Measurements from ENCODE around the gene MEIOB.

MEIOB gene

DNA sequence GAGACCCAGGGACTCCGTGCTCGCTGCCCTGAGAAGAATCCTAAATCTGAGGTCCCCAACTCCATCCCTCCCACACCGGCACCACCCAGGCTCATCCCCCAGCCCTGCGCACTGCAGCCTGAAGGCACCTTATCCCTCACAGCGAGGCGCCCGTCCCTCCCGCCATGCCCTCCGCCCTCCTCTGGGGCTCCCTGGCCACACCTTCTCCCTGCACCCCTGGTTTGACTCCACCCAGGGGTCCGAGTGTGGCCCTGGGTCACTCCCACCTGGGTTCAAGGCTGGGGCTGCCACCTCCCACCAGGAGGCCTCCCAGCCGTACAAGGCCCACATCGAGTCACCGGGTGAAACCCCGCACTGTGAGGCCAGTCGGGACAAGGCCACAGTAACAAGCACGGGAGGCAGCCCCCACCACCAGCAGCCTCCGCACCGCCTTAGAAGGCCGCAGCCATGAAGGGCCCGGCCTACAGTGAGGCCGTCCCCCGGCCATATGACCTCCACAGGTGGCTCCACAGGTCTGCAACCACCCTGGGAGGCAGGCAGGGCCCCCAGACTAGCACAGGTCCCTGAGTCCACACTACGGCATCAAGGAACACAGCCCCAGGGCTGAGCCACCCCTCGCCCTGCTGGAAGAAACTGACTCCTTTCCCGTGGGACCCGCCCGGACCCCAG, 53.6 kb downstream of the MEIOB start (continued):
- TF ChIP-seq, protein P1, sequence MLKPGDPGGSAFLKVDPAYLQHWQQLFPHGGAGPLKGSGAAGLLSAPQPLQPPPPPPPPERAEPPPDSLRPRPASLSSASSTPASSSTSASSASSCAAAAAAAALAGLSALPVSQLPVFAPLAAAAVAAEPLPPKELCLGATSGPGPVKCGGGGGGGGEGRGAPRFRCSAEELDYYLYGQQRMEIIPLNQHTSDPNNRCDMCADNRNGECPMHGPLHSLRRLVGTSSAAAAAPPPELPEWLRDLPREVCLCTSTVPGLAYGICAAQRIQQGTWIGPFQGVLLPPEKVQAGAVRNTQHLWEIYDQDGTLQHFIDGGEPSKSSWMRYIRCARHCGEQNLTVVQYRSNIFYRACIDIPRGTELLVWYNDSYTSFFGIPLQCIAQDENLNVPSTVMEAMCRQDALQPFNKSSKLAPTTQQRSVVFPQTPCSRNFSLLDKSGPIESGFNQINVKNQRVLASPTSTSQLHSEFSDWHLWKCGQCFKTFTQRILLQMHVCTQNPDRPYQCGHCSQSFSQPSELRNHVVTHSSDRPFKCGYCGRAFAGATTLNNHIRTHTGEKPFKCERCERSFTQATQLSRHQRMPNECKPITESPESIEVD (tag by site-specific recombination; IDR thresholded peaks at IDR 0.05), result no peak
- TF ChIP-seq ZNF707 (tag by site-specific recombination; IDR thresholded peaks at IDR 0.05) (no peak), ZNF274 (IDR thresholded peaks at IDR 0.05; ENCODE audit: low read length) (no peak), ZNF274 (tag by site-specific recombination; IDR thresholded peaks at IDR 0.05; ENCODE audit: borderline replicate concordance) (no peak), ZFP41 (tag by site-specific recombination; IDR thresholded peaks at IDR 0.05; ENCODE audit: borderline replicate concordance) (no peak), ZNF664 (tag by site-specific recombination; IDR thresholded peaks at IDR 0.05) (no peak), ZNF580 (tag by site-specific recombination; IDR thresholded peaks at IDR 0.05) (no peak), ZNF398 (tag by site-specific recombination; IDR thresholded peaks at IDR 0.05) (no peak), ZNF560 (tag by site-specific recombination; IDR thresholded peaks at IDR 0.05; ENCODE audit: borderline replicate concordance) (no peak), ZNF112 (tag by site-specific recombination; IDR thresholded peaks at IDR 0.05) (no peak), ZNF175 (tag by site-specific recombination; IDR thresholded peaks at IDR 0.05) (no peak), ZNF513 (tag by site-specific recombination; IDR thresholded peaks at IDR 0.05) (no peak)
- TF ChIP-seq, protein P2, sequence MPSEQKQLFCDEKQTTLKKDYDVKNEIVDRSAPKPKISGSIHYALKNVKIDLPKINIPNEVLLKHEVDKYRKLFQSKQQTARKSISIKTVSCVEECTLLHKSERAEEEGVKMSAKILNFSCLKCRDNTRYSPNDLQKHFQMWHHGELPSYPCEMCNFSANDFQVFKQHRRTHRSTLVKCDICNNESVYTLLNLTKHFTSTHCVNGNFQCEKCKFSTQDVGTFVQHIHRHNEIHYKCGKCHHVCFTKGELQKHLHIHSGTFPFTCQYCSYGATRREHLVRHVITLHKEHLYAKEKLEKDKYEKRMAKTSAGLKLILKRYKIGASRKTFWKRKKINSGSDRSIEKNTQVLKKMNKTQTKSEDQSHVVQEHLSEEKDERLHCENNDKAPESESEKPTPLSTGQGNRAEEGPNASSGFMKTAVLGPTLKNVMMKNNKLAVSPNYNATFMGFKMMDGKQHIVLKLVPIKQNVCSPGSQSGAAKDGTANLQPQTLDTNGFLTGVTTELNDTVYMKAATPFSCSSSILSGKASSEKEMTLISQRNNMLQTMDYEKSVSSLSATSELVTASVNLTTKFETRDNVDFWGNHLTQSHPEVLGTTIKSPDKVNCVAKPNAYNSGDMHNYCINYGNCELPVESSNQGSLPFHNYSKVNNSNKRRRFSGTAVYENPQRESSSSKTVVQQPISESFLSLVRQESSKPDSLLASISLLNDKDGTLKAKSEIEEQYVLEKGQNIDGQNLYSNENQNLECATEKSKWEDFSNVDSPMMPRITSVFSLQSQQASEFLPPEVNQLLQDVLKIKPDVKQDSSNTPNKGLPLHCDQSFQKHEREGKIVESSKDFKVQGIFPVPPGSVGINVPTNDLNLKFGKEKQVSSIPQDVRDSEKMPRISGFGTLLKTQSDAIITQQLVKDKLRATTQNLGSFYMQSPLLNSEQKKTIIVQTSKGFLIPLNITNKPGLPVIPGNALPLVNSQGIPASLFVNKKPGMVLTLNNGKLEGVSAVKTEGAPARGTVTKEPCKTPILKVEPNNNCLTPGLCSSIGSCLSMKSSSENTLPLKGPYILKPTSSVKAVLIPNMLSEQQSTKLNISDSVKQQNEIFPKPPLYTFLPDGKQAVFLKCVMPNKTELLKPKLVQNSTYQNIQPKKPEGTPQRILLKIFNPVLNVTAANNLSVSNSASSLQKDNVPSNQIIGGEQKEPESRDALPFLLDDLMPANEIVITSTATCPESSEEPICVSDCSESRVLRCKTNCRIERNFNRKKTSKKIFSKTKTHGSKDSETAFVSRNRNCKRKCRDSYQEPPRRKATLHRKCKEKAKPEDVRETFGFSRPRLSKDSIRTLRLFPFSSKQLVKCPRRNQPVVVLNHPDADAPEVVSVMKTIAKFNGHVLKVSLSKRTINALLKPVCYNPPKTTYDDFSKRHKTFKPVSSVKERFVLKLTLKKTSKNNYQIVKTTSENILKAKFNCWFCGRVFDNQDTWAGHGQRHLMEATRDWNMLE (tag by site-specific recombination; conservative IDR thresholded peaks at IDR 0.05; ENCODE audit: low read depth), result no peak
- TF ChIP-seq, protein P3, sequence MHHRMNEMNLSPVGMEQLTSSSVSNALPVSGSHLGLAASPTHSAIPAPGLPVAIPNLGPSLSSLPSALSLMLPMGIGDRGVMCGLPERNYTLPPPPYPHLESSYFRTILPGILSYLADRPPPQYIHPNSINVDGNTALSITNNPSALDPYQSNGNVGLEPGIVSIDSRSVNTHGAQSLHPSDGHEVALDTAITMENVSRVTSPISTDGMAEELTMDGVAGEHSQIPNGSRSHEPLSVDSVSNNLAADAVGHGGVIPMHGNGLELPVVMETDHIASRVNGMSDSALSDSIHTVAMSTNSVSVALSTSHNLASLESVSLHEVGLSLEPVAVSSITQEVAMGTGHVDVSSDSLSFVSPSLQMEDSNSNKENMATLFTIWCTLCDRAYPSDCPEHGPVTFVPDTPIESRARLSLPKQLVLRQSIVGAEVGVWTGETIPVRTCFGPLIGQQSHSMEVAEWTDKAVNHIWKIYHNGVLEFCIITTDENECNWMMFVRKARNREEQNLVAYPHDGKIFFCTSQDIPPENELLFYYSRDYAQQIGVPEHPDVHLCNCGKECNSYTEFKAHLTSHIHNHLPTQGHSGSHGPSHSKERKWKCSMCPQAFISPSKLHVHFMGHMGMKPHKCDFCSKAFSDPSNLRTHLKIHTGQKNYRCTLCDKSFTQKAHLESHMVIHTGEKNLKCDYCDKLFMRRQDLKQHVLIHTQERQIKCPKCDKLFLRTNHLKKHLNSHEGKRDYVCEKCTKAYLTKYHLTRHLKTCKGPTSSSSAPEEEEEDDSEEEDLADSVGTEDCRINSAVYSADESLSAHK (tag by site-specific recombination; IDR thresholded peaks at IDR 0.05), result no peak
